Activated CD4-positive, alpha-beta T cell treated with anti-CD3 and anti-CD28 coated beads, Interleukin-2, amount 50 U/mL, for 4 hours (primary cell): Measurements from ENCODE around the gene MTUS2.

Experiments used
- DNase-seq, 2 experiments: peaks; one replicate each; pipeline ENCODE4 v3.0.0-alpha.2; 2020

The MTUS2 gene

DNA sequence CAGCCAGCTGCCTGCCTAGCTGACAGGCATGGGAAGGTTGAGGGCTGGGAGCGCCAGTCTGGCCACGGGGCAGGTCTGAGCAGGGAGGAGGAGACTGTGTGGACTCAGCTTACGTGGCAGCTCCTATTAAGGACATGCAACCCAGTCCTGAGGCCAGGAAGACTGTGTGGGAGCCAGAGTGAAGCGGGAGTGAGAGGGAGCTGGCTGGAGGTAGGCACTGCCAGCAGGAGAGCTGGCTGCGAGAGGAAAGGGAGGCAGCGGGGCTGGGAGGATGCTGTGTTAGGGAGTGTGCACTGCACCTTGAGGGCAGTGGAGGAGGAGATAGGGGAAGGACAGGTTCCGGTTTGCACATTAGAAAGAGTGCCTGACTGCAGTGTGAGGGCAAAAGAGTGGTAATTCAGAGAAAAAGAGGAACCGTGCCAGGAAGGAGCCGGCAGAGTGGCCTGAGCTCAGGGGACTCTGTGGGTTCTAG lies 676.1 kb downstream of the MTUS2 start:
- DNase-seq = no peak

DNA sequence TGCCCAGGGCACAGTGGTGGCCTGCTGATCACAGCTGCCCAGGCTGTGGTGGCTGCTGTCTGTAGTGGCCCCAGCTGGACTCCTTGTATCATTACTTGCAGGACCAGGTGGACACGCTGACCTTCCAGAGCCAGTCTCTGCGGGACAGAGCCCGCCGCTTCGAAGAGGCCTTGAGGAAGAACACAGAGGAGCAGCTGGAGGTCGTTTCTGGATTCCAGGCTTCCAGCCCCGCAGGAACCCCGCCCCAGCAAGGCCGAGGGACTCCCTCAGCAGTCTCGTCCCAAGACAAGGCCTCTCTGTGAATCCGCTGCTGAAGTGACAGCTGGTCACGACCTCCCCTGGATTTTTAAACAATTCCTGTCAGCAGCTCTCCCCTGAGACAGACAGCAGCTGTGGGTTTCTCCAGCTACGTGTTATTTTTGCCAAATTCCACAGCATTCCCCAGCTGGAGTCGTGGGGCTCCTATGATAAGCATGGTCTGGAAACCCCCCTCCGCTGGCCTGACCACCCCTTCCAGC lies 677.1 kb downstream of the MTUS2 start:
- no peak for DNase-seq

- DNase-seq = no peak
Observed at GRCh38 chr13:29498426-29499040, 678.4 kb downstream of the MTUS2 start.

- DNase-seq = no peak
Observed at GRCh38 chr13:29499506-29500165, 679.5 kb downstream of the MTUS2 start.

DNA sequence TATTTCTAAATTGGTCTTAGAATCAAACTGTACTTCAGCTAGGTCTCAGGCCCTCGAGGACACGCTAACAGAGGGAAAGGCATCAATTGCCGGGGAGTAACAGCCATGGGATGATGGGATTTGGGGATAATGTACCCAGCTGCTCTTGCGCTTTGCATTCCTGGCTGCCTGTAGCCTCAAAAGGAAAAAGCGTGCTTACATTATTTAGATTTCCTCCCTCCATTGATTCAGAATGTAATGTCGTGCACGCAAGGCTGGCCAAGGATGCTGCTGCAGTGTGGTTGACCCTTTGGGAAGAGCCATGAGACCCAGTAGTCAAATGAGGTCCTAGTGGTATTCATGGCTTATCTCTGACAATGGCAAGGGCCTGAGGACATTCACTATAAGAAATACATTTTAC lies 680.2 kb downstream of the MTUS2 start:
- DNase-seq = no peak

DNA sequence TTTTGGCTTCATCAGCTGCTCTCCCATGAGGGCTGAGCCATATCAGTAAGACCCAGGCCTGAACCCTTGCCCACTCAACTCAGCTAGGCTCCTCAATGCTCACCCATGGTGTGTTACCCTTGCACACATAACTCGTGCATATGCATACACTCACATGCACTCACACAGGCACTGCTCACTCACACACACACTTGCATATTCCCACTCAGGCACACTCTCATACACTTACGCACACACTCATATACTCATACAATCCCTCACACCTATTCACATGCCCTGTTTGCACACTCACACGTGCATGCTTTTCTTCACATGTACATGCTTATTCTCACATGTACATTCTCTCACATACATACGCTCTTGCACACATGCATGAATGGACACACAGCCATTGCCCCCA lies 681.5 kb downstream of the MTUS2 start:
- DNase-seq = no peak

DNA sequence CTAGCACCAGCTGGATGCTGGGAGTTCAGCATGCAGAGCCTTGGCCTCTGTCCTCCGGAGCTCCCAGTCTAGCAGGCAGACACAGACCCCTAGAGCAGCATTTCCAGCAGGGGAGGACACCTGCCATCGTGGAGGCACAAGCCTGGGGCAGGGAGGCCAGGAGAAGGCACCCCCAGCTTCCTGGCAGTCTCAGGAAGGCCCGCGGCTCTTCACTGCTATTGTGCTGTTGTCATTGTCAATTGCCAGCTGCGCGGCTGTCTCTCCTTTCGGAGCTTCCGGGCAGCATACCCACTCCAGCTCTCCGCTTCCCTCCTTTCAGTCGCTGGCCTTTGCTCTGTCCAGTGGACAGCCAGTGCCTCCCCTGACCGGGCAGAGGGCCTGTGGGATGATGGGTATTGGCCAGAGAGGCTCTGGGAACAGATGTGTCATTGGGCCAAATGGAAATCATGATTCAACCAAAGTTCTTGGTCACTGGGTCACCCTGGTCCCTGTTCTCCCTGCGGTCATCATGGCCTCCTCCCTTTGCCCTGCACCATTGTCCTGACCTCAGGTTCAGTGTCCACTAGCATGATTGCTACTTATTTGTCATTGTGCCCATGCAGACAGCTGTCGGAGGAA lies 682.4 kb downstream of the MTUS2 start:
- no peak for DNase-seq

- DNase-seq = no peak
Observed at GRCh38 chr13:29503041-29503837, 683.1 kb downstream of the MTUS2 start.

- no peak for DNase-seq
Observed at GRCh38 chr13:29504691-29505090, 684.6 kb downstream of the MTUS2 start.

DNA sequence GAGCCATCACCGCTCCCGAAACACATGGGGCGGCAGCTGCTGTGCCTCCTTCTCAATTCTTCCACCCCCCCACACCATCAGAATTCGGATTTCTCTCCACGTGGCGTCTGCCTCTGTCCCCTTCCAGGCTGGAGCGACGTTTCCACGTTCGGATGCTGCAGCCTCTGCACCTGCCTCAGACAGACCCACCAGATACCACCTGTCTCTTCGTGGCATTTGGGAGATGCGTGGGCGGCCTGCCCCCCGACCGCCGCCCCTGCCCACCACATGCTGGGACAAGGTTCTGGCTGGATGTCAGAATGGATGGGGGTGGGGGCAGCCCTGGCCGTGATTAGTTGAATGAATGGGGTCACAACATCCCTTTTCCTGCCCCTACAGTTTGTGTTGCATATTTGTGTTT lies 685.4 kb downstream of the MTUS2 start:
- DNase-seq = no peak

DNA sequence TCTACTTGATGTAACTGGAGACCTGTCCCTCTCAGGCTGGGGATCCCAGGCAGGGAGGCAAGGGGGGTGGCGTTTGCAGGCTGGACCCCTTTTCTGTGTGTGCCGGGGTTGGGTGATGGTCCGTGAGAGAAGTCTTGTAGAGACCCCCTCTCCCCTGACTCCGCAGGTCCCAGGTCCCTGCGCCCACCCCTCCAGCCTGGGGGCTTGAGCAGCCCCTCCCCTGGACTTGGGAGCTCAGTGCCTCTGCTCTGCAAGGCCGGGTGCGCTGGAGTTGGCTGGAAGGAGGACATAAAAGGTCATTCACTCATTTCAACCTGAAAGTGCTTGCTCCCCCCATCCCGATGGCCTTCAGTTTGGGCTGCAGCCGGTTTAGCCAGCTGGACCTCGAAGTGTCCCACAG lies 685.8 kb downstream of the MTUS2 start:
- no peak for DNase-seq

- DNase-seq = no peak
Observed at GRCh38 chr13:29507356-29507755, 687.2 kb downstream of the MTUS2 start.

- DNase-seq = peak; percentile 64 to 65
Observed at GRCh38 chr13:29508130-29508875, 688.2 kb downstream of the MTUS2 start.

DNA sequence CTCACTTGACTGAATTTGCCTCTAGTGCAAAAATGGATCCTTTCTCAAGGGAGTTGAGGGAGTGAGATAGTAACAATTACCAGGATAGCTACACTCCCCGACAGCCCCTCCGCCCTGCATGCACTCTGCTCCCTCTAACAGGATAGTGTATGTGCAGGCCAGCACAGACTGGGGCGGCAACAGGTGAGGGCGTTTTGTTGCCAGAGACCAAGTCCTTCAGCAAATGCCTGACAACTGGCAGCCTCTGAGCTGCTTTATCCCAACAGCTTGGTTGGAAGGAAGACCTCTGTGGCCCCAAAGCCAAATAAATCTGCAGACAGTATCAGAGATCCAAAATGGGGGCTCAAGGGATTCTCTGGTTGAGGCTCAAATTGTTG lies 688.7 kb downstream of the MTUS2 start:
- DNase-seq = no peak

- DNase-seq = no peak
Observed at GRCh38 chr13:29509999-29510589, 690.0 kb downstream of the MTUS2 start.

GRCh38 chr13:29510651-29511084 lies 690.5 kb downstream of the MTUS2 start:
- DNase-seq = no peak

- DNase-seq = no peak
Observed at GRCh38 chr13:29511106-29511796, 691.1 kb downstream of the MTUS2 start.

- no peak for DNase-seq
Observed at GRCh38 chr13:29511980-29512379, 691.8 kb downstream of the MTUS2 start.

DNA sequence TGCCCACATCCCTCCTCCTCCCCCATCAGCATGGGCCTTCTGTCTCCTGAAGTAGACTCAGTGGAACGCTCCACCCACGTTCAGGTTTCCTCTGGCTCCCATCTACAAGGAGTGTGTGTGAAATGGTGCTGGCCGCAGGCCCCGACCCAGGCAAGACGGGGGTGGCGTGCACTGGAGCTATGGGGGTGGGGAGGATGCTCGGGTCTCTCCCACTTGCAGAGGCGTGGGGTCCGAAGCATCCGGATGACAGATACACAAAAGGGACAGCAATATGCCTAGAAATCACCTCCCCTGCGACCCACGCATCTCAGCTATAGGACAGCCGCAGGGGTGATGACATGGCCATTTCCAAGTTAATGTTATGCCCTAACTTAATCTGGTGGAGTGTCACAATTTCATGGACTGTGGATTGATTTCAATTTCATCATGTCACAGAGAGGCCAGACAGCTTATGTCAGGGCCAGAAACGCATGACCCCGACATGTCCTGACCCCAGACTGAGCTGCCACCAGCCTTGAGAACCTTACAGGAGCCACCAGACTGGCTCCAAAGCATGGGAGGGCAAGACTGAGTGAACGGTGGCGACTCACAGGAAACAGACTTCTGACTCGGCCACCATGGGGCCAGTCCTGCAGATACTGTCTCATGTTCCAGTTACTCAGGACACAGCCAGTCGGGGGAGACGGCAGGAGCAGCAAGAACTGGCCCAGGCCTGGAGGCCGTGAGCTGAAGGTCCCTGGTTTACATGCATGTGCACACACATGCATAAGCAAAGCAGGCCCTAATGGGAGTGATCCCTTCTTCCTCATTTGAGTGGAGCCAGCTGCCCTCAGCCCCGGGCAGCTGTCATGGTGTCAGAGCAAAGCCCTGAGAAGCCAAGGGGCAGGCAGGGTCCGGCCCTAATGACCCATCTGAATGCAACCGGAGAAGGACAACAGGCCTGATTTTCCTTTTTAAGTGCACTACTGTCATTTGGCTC lies 693.2 kb downstream of the MTUS2 start:
- no peak for DNase-seq
